ENCODE measurements around the gene NETO2.

DNA sequence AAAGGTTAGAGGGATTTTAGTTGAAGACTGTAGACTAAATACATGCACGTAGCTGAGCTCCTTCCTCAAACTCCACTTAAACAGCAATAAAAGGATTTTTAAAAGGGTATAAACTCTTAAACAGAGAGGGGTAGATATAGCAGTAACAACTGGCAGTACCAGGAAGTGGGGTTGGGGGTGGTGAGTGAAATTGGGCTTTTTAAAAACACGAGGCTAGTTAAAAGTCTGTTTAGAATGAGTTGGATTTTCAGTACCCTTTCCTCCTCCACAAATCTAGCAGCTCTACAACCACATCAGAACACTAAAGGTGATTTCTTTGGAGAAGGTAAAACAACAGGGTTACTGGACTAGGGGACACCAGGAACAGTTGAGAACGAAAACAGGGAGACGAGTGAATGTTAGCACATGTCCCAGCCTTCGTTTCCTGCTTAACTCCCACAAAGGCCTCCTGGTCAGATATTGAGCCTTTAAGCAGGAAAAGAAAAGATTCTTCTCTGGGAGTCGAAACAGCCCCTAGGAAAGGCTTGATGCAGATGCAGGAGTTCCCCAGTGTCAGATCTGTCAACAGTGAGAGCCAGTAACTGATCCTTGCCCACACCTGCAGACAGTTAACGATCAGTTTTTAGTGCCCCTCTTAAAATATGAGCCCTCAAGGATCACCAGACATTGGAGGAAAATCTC lies 13.8 kb downstream of the NETO2 start:
- TF ChIP-seq EZH2 (IDR thresholded peaks at IDR 0.05; ENCODE audit: borderline replicate concordance, low read length), result no peak
- TF ChIP-seq, protein P1, sequence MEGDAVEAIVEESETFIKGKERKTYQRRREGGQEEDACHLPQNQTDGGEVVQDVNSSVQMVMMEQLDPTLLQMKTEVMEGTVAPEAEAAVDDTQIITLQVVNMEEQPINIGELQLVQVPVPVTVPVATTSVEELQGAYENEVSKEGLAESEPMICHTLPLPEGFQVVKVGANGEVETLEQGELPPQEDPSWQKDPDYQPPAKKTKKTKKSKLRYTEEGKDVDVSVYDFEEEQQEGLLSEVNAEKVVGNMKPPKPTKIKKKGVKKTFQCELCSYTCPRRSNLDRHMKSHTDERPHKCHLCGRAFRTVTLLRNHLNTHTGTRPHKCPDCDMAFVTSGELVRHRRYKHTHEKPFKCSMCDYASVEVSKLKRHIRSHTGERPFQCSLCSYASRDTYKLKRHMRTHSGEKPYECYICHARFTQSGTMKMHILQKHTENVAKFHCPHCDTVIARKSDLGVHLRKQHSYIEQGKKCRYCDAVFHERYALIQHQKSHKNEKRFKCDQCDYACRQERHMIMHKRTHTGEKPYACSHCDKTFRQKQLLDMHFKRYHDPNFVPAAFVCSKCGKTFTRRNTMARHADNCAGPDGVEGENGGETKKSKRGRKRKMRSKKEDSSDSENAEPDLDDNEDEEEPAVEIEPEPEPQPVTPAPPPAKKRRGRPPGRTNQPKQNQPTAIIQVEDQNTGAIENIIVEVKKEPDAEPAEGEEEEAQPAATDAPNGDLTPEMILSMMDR (conservative IDR thresholded peaks at IDR 0.05 in 1 of 2, IDR thresholded peaks at IDR 0.05 in 1 of 2; ENCODE audit: extremely low read depth in 1 of 2, insufficient read depth in 1 of 2, low read depth in 1 of 2, low read length in 2 of 2), result no peak
